ENCODE results near the gene MAP2K3. TPM values are rescaled to one million over a fixed set of nuclear protein-coding genes. Genes with fewer than 3 reads are reported as not detected.

Gene MAP2K3
- total and polyA plus RNA-seq, 2 of the 8 experiments (the other 6 are each of a cell fraction or from before 2014, with no cell fraction given) = 16.9 to 33.5 TPM

GRCh38 chr17:21280081-21280518, 4.4 kb upstream of the MAP2K3 start (continued):
- no peak for TF ChIP-seq CHD1 (IDR thresholded peaks at IDR 0.05; ENCODE audit: low read depth, low read length)
- TF ChIP-seq KDM5A (IDR thresholded peaks at IDR 0.05; ENCODE audit: low read length) = no peak
- no peak for TF ChIP-seq SP1 (IDR thresholded peaks at IDR 0.05; ENCODE audit: low read depth, low read length)
- TF ChIP-seq TEAD4 (IDR thresholded peaks at IDR 0.05; ENCODE audit: low read depth, low read length) = no peak
- TF ChIP-seq TBP (IDR thresholded peaks at IDR 0.05; ENCODE audit: low read depth, low read length) = no peak
- peak; percentile 95 to 100 (median 96) for TF ChIP-seq CTCF (IDR thresholded peaks at IDR 0.05; ENCODE audit: control extremely low read depth in 1 of 3, insufficient read depth in 1 of 3, low read depth in 1 of 3, low read length in 3 of 3)
- TF ChIP-seq MAX (IDR thresholded peaks at IDR 0.05) = peak; percentile 85
- TF ChIP-seq CBX5 (IDR thresholded peaks at IDR 0.05; ENCODE audit: low read depth, low read length) = no peak
- TF ChIP-seq HDAC2 (IDR thresholded peaks at IDR 0.05; ENCODE audit: borderline replicate concordance in 1 of 2, low read depth in 2 of 2, low read length in 2 of 2) = 0 out of 4 replicates have a peak, but pooled peaks of 1 of the 2 experiments have one; percentile 23
- peak; percentile 31; the same call in 1 of the 2 replicates for TF ChIP-seq BACH1 (IDR thresholded peaks at IDR 0.05; ENCODE audit: low read length)
- TF ChIP-seq USF2 (IDR thresholded peaks at IDR 0.05; ENCODE audit: low read length) = no peak; the same call in 1 of the 2 replicates
